Activated T-helper 17 cell treated with anti-CD3 and anti-CD28 coated beads, Interleukin-2, amount 50 U/mL, for 72 hours (primary cell): ENCODE data around the gene BCAR1. TPM values are rescaled to one million over a fixed set of nuclear protein-coding genes. Genes with fewer than 3 reads are reported as not detected.
"Not testable (repeated sequence)": the region's sequence is repeated elsewhere in the genome, so short reads cannot be mapped to it uniquely, and the experiment has no call there.

Source experiments
- ATAC-seq: fragments of 150-1000 bp; cut with Tn5 transposase; replicated peaks from 2 replicates; pipeline ENCODE4 v1.10.0; 2021; ENCODE audit warnings: mild to moderate bottlenecking, moderate library complexity
- H3K27ac Mint-ChIP-seq: one replicate; pipeline ENCODE4 v1.8.0; 2022; ENCODE audit warnings: mixed read lengths
- H3K27me3 Mint-ChIP-seq: one replicate; pipeline ENCODE4 v1.8.0; 2022; ENCODE audit warnings: mixed read lengths
- H3K36me3 Mint-ChIP-seq: one replicate; pipeline ENCODE4 v1.8.0; 2022; ENCODE audit warnings: low read depth, mild to moderate bottlenecking, mixed read lengths
- H3K4me1 Mint-ChIP-seq: one replicate; pipeline ENCODE4 v1.8.0; 2022; ENCODE audit warnings: mixed read lengths
- H3K4me3 Mint-ChIP-seq: one replicate; pipeline ENCODE4 v1.8.0; 2022; ENCODE audit warnings: mild to moderate bottlenecking, mixed read lengths
- H3K9me3 Mint-ChIP-seq: one replicate; pipeline ENCODE4 v1.8.0; 2022; ENCODE audit warnings: mixed read lengths
- total RNA-seq, 2 donors: library from RNA; stranded (reverse); gene quantifications; one replicate each; pipeline ENCODE4 v1.2.3, GENCODE V29; 2022

BCAR1 gene
- total RNA-seq, 2 donors from 2014 or later: 0.58 TPM; not detected in 1

DNA sequence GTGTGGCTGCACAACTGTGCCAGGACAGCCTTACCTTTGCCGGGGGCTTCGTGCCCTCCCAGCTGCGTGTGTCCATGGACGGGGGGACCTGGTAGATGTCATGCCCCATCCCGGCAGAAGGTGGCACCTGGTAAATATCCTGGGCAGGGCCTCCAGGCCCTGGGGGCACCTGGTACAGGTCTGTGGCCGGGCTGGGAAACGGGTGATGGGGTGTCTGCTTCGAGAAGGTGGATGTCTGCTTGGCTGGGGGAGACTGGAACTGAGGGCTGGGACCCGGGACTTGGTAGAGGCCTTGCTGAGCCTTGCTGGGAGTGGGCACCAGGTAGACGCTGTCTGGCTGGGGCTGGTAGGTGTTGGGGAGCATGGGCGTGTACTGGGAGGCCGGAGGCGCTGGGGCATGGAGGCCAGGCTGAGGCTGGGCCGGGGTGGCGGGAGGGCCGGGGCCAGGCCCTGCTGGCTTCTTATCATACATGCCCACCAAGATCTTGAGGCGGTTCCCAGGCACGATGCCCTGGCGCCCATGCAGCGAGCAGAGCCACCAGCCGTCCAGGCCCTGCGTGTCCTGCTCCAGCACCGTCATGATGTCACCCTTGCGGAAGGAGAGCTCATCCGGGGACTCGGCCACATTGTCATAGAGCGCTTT, 8.9 kb downstream of the BCAR1 start:
- H3K4me3 Mint-ChIP-seq, H3K9me3 Mint-ChIP-seq, H3K36me3 Mint-ChIP-seq: not testable (repeated sequence)

DNA sequence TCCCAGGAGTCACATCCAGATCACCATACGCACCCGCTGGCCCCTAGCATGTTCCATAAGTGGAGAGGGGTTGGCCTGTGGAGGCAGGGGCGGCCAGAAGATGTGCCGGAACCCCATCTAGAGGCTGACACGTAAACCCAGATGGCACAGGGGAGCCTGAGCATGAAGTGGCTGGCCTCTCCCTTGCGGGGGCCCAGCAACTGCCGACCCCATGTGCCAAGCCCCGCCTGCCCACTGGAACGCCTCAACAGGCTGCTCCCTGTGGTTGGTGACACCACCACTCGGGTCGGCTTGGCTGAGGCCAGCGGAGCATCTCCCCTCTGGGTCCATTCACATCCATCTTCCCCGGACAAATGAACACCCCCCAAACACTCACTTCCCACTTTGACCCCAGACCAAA, 9.5 kb downstream of the BCAR1 start:
- no peaks in the 10 kb centered on the region for H3K27me3 Mint-ChIP-seq
- no peak for ATAC-seq

More for the DNA sequence above, 8.9 kb downstream of the BCAR1 start:
- H3K4me1 Mint-ChIP-seq, H3K27ac Mint-ChIP-seq, H3K27me3 Mint-ChIP-seq, ATAC-seq: not testable (repeated sequence)

DNA sequence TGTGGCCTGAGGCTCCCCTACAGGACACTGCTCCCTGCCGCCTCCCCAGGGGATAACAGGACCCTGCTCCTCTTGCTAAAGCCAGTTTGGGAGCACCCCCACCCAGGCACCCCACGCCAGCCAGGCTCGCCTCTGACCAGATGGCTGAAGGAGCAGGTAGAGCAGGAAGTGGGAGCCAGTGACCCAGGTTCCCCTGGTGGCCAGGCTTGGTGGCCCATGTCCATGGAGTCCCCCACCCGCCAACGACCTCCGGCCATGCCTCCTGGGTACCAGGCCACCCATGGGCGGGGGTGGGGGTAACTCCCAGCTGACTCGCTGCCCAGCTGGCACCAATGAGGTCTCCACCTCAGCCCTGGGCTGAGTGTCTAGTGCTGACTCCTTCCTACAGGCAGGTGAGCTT, 10.0 kb downstream of the BCAR1 start:
- Mint-ChIP-seq H3K36me3 (no peaks in the 10 kb centered on the region), H3K27ac (no peak overlapping the region), H3K4me3 (no peak overlapping the region), H3K27me3 (no peaks in the 10 kb centered on the region), H3K9me3 (no peaks in the 10 kb centered on the region), H3K4me1 (no peaks in the 10 kb centered on the region)
- no peak for ATAC-seq

More for the DNA sequence above, 9.5 kb downstream of the BCAR1 start:
- Mint-ChIP-seq H3K4me3 (no peak overlapping the region), H3K27ac (no peak overlapping the region), H3K9me3 (no peaks in the 10 kb centered on the region), H3K4me1 (no peaks in the 10 kb centered on the region), H3K36me3 (no peaks in the 10 kb centered on the region)

DNA sequence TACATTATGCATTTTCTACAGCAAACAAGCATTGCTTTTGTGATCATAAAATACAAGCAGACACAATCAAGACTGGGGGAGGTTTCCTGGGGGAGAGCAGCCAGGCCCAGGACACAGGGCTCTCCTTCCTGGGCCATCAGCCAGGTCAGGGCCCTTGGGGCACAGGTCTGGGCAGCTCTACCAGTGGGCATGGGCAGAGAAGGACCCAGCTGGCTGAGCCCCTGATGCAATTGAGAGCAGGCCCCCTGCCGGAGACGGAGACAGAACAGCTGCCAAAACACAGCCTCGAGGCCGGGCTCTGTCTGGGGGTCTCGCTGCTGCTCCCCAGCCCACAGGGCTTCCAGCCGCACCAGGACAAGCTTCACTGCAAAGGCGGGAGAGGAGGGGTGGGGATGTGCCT, 10.8 kb downstream of the BCAR1 start:
- H3K4me3 Mint-ChIP-seq, H3K27ac Mint-ChIP-seq, H3K36me3 Mint-ChIP-seq, ATAC-seq, H3K4me1 Mint-ChIP-seq, H3K27me3 Mint-ChIP-seq, H3K9me3 Mint-ChIP-seq: not testable (repeated sequence)

DNA sequence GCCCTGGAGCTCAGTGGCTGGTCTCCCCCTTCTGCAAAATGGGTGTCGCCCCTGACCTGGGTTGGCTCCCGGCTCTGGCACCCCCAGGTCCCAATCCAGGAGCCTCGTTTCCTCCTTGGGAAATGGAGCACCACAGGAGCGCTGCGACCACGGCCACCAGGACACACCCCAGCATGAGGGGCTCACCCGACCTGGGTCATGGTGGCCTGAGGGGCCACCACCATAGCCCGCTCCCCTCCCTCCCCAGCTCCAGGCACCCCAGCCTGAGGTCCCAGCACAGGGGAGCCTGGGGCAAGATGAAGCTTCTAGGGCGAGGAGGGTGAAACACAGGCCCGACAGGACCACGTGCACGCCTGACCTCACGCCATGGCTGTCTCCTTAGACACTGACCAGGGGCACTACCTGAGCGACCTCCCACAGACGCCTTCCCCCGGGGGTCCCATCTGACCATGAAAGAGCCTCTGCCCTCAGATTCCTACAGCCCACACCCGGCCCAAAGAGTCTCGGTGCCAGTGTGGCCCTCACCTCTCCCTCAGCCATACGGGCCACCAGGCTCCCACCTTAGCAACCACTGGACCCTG, 11.8 kb downstream of the BCAR1 start:
- no peaks in the 10 kb centered on the region for H3K9me3 Mint-ChIP-seq
- H3K27ac Mint-ChIP-seq: no peak overlapping the region
- no peaks in the 10 kb centered on the region for H3K4me1 Mint-ChIP-seq
- ATAC-seq: no peak
- no peaks in the 10 kb centered on the region for H3K36me3 Mint-ChIP-seq
- no peak overlapping the region for H3K4me3 Mint-ChIP-seq
- H3K27me3 Mint-ChIP-seq: no peaks in the 10 kb centered on the region

DNA sequence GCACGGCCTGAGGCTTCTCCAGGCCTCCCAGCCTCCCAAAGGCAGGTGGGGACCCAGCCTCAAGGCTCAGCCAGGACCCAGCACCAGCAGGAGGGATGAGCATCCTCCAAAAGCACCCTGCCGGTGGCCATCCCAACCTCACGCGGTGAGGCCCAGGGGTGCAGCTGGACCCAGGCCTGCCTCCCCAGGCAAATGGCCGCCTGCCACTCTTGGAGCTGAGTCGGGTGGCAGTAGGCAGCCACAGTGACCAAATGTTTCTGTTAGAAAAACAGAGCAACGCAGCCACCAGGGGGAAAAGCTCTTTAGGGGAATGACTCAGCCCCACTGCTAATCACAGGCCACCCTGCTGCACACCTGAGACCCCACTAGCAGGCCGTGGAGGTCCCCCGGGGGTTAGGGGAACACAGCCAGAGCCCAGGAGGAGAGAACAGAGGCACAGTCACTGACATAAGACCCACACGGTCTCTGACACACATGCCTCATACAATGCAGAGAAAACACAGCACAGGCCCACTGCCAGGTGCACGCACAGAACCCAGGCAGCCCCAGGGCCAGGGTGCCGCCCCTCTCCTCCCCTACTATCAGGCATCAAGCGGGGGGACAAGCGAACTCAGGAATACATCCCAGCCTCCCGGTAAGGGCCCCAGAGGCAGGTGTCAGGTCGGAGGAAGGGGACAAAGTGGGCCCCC, 12.4 kb downstream of the BCAR1 start:
- no peak overlapping the region for H3K27ac Mint-ChIP-seq
- H3K4me3 Mint-ChIP-seq: no peak overlapping the region
- H3K27me3 Mint-ChIP-seq: no peaks in the 10 kb centered on the region
- H3K9me3 Mint-ChIP-seq: no peaks in the 10 kb centered on the region
- ATAC-seq: no peak
- no peaks in the 10 kb centered on the region for H3K36me3 Mint-ChIP-seq
- H3K4me1 Mint-ChIP-seq: peaks cover 1% of the 10 kb centered on the region

DNA sequence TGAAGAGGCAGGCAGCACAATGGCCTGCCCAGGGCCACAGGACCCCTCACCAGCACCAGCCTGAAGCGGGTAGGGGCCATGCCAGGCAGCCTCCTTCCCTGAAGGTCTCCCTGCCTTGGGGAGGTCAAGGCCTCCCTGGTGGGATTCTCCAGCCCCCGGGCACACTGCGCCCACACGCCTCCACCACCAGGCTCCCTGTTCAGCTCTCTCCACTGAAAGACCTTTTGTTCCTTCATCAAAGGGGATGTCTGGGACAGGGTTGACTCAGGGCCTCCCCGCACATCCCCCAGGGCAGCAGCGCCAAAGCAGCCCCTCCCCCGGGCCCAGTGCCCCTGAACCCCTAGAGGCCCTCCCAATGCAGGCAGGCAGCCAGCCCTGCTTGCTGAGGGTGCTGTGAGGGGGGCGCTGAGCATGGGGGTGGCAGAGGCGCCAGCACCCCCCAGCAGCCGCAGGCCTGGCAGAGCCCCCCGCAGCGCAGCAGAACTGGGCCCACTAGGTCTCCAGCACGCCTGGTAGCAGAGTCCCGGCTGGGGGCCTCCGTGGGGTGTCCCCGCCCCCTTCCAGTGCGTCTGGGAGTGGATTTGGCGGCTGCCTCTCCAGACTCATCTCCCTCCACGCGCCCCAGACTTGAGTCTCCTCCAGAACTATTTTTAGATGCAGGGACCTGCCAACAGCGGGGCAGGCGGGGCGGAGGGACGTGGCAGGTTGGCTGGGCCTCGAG, 13.1 kb downstream of the BCAR1 start:
- no peak overlapping the region for H3K4me3 Mint-ChIP-seq
- no peak overlapping the region for H3K27ac Mint-ChIP-seq
- H3K9me3 Mint-ChIP-seq: no peaks in the 10 kb centered on the region
- no peak for ATAC-seq
- H3K4me1 Mint-ChIP-seq: peaks cover 5% of the 10 kb centered on the region
- no peaks in the 10 kb centered on the region for H3K36me3 Mint-ChIP-seq
- no peaks in the 10 kb centered on the region for H3K27me3 Mint-ChIP-seq

DNA sequence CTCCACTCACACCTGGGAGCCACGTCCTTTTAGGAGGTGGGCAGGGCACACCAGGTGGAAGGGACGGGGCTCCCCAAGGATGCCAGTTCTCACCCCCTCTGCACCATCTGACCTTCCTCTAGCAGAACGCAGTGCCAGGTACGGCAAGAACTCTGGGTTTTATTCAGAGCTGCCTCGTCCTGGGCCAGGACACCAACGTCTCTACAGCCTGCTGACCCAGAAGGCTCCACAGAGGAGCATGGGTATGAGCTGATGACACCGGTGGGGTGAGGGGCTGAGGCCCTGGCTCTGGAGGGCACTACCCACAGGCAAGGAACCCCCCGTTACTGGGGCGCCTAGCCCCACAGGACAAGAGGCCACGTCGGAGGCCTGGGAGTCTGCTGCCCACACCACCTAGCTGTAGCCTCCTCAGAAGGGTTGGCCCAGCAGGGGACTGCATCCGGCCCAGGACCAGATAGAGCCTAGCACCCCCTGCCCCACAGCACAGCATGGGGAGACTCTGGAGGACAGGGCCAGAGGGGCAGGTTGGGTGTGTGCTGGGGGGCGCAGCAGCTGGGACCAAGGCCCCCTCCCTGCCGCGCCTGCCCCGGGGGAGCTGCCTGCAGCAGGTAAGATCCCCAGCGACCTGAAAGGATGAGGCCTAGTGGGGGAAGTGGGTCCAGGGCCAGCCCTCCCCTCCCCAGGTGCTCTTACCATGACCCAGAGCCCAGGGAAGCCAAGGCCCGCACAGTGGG, 13.9 kb downstream of the BCAR1 start:
- H3K4me1 Mint-ChIP-seq: peaks cover 5% of the 10 kb centered on the region
- H3K27ac Mint-ChIP-seq: no peak overlapping the region
- H3K36me3 Mint-ChIP-seq: no peaks in the 10 kb centered on the region
- ATAC-seq: no peak
- no peak overlapping the region for H3K4me3 Mint-ChIP-seq
- no peaks in the 10 kb centered on the region for H3K27me3 Mint-ChIP-seq
- H3K9me3 Mint-ChIP-seq: no peaks in the 10 kb centered on the region

DNA sequence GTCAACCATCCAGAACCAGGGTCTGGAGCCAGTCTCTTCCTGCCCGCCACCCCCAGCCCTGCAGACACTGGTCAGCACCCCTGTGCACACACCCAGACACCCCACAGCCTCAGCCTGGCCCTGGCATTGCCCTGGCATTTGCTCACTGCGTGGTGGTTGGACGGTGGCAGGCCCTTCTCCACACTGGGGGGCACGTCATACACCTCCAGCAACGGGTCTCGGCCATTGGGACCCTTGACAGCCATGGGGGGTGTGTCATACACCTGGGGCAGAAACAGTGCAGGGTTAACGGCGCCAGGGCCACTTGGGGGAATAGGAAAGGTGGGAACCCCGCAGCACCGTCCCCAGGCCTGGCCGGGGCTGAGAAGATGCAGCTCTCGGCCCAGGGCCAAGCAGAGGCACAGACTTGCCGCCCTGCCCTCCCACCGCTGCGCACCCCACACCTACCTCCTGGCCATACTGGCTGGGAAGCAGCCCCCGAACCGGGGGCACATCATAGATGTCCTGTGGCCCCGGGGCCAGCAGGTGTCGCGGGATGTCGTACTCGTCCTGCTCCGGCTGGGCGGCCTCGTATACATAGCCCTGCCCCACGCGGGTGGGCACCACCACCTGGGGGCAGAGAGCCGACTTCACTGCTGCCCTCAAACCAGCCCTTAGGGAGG, 14.6 kb downstream of the BCAR1 start:
- Mint-ChIP-seq H3K9me3 (no peaks in the 10 kb centered on the region), H3K27ac (no peak overlapping the region), H3K4me1 (peaks cover 5% of the 10 kb centered on the region), H3K4me3 (no peak overlapping the region), H3K36me3 (no peaks in the 10 kb centered on the region), H3K27me3 (no peaks in the 10 kb centered on the region)
- ATAC-seq: no peak

DNA sequence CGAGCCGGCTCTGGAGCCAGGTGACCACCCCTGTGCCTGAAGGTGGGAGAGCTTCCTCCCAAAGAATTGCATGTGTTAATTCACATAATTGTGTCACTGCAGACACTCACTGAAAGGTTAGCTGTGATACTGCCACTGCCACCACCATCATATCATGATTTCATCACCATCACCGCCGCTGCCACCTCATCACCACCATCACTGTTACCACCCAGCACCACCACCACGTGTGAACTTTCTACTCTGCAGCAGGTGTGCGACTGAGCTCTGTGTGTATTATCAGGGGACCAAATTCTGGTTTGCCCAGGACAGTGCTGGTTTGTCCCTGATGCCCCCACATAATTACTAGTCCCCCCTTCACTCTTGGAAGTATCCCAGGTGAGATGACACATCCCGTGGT, 15.2 kb downstream of the BCAR1 start:
- no peaks in the 10 kb centered on the region for H3K9me3 Mint-ChIP-seq
- peaks cover 5% of the 10 kb centered on the region for H3K4me1 Mint-ChIP-seq
- H3K4me3 Mint-ChIP-seq: no peak overlapping the region
- H3K27me3 Mint-ChIP-seq: no peaks in the 10 kb centered on the region
- H3K27ac Mint-ChIP-seq: no peak overlapping the region
- H3K36me3 Mint-ChIP-seq: no peaks in the 10 kb centered on the region
- ATAC-seq: peak; percentile 40

DNA sequence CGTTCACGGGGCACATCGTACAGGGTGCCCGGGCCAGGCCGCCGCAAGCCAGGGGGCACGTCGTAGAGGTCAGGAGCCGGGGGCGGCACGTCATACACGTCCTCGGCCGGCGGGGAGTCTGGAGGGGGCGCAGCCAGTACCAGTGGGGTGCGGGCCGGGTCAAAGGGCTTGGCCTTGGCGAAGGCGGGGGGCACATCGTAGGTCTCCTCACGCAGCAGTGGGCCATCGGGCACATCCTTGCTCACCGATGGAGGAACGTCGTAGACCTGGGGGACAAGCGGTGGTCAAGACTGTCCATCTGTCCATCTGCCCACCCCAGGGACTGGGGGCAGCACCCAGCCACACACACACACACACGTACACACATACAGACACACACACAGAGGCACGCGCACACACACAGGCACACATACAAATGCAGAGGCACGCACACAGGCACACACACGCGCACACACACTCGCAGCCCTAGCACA, 15.7 kb downstream of the BCAR1 start:
- no peak overlapping the region for H3K27ac Mint-ChIP-seq
- no peak overlapping the region for H3K4me3 Mint-ChIP-seq
- ATAC-seq: no peak
- H3K36me3 Mint-ChIP-seq: no peaks in the 10 kb centered on the region
- no peaks in the 10 kb centered on the region for H3K27me3 Mint-ChIP-seq
- peaks cover 5% of the 10 kb centered on the region for H3K4me1 Mint-ChIP-seq
- H3K9me3 Mint-ChIP-seq: no peaks in the 10 kb centered on the region

DNA sequence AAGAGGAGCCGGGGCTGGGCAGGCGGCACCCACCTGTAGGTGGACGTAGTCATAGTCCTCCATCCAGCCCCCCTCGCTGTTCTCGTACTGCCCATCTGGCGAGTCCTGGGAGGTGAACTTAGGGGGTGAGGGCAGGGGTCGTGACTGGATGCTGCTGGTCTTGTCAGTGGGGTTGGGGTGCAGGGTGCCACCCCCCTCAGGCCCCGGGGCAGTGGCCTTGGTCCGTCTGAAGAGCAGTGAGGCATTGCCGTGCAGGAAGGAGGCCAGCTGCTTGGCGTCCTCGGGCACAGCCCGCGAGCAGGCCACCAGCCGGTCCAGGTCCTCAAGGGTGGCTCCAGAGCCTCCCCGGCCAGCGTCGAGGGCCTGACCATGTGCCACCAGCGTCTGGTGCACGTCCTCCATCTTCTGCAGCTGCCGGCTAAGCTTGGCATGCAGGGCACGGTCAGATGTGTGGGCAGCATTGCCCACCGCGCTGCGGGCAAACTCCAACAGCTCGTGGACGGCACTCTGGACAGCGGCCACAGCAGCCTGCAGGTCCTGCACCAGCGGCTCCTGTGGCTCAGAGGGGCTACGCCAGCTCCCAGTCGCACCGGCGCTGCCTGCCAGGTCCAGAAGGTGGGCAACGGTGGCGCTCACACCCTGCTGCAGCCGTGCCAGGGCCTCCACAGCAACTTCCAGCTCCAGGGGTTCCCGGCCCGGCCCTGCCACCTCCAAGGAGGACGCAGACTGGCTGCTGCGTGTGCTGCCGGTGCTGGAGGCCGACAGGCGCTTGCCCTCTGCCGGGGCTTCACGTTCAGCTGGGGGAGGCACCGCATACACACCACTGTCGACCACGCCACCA, 16.3 kb downstream of the BCAR1 start:
- Mint-ChIP-seq H3K9me3 (no peaks in the 10 kb centered on the region), H3K27ac (no peak overlapping the region), H3K4me1 (peaks cover 5% of the 10 kb centered on the region), H3K27me3 (no peaks in the 10 kb centered on the region), H3K36me3 (no peaks in the 10 kb centered on the region), H3K4me3 (no peak overlapping the region)
- no peak for ATAC-seq

DNA sequence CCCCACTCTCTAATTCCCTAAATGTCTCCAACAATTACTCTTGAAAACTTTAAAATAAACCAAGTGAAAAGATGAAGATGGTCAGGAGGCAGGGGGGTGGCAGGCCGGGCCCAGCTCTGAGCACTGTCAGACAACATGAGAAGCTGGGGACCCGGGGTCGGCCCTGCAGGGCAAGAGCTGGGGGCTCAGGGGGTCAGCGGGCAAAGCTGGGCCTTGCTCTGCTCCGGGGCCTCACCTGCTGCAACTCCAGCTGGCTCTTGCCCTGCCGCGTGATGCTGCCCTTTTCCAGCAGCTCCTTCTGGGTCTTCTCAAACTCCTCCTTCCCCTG, 17.8 kb downstream of the BCAR1 start:
- ATAC-seq: no peak
- Mint-ChIP-seq H3K27me3 (no peaks in the 10 kb centered on the region), H3K9me3 (no peaks in the 10 kb centered on the region), H3K4me3 (no peak overlapping the region), H3K36me3 (no peaks in the 10 kb centered on the region), H3K4me1 (peaks cover 5% of the 10 kb centered on the region), H3K27ac (no peak overlapping the region)
